GM23338 (cell line): ENCODE results near the gene HDAC11. TPM values are rescaled to one million over a fixed set of nuclear protein-coding genes. Genes with fewer than 3 reads are reported as not detected.
"Not testable (repeated sequence)": the region's sequence is repeated elsewhere in the genome, so short reads cannot be mapped to it uniquely, and the experiment has no call there.

ENCODE experiments used
- ATAC-seq: fragments of 200-7000 bp; cut with Tn5 transposase; 3 replicates; pipeline ENCODE4 v1.9.1; 2020
- DNase-seq: peaks from one replicate; pipeline ENCODE4 v3.0.0-alpha.2; 2015; ENCODE audit warnings: low spot score
- H2AFZ ChIP-seq: fragments of 200-600 bp; sonication (generic); 2 replicates; pipeline ENCODE4 v1.8.0; 2016; ENCODE audit warnings: antibody characterized with exemption, mild to moderate bottlenecking, moderate library complexity
- H3F3A ChIP-seq: fragments of 200-600 bp; sonication (generic); replicated peaks from 2 replicates; pipeline ENCODE4 v1.8.0; 2017; ENCODE audit warnings: antibody characterized with exemption, mixed run types, low read depth
- H3K27ac ChIP-seq: fragments of 200-600 bp; sonication (generic); 2 replicates; pipeline ENCODE4 v1.6.1; 2016; ENCODE audit warnings: low read depth
- H3K27me3 ChIP-seq: fragments of 200-600 bp; sonication (generic); 2 replicates; pipeline ENCODE4 v1.8.0; 2016; ENCODE audit warnings: mild to moderate bottlenecking, mixed run types, moderate library complexity; ENCODE audit not compliant: insufficient read depth
- H3K36me3 ChIP-seq: fragments of 200-600 bp; sonication (generic); 2 replicates; pipeline ENCODE4 v1.8.0; 2016; ENCODE audit warnings: mild to moderate bottlenecking; ENCODE audit not compliant: insufficient read depth
- H3K4me1 ChIP-seq: fragments of 200-600 bp; sonication (generic); 2 replicates; pipeline ENCODE4 v1.8.0; 2016; ENCODE audit warnings: mild to moderate bottlenecking, moderate library complexity; ENCODE audit not compliant: insufficient read depth
- H3K4me2 ChIP-seq: fragments of 200-600 bp; sonication (generic); 2 replicates; pipeline ENCODE4 v1.7.1; 2017; ENCODE audit warnings: mixed run types
- H3K4me3 ChIP-seq: fragments of 200-600 bp; sonication (generic); 2 replicates; pipeline ENCODE4 v1.6.1; 2016; ENCODE audit warnings: mixed run types
- H3K79me2 ChIP-seq: fragments of 200-600 bp; sonication (generic); replicated peaks from 2 replicates; pipeline ENCODE4 v1.8.0; 2017; ENCODE audit warnings: mild to moderate bottlenecking; ENCODE audit not compliant: insufficient read depth
- H3K9me2 ChIP-seq: fragments of 200-600 bp; sonication (generic); 2 replicates; pipeline ENCODE4 v1.8.0; 2017; ENCODE audit not compliant: insufficient read depth
- H4K20me1 ChIP-seq: fragments of 200-600 bp; sonication (generic); replicated peaks from 2 replicates; pipeline ENCODE4 v1.8.0; 2017; ENCODE audit warnings: mild to moderate bottlenecking; ENCODE audit not compliant: insufficient read depth
- H3K27ac Mint-ChIP-seq: 2 replicates; pipeline ENCODE4 v1.8.0; 2020; ENCODE audit warnings: inconsistent platforms, mild to moderate bottlenecking, moderate library complexity, mixed read lengths
- H3K27me3 Mint-ChIP-seq: 3 replicates; pipeline ENCODE4 v1.8.0; 2022; ENCODE audit warnings: low read depth, mild to moderate bottlenecking, moderate library complexity, mixed read lengths, inconsistent platforms; ENCODE audit not compliant: insufficient read depth, poor library complexity
- H3K36me3 Mint-ChIP-seq: 3 replicates; pipeline ENCODE4 v1.8.0; 2021; ENCODE audit warnings: low read depth, mild to moderate bottlenecking, inconsistent platforms, moderate library complexity, mixed read lengths
- H3K4me1 Mint-ChIP-seq: 3 replicates; pipeline ENCODE4 v1.8.0; 2020; ENCODE audit warnings: mild to moderate bottlenecking, inconsistent platforms, mixed read lengths
- H3K4me3 Mint-ChIP-seq: 3 replicates; pipeline ENCODE4 v1.8.0; 2021; ENCODE audit warnings: moderate library complexity, mild to moderate bottlenecking, inconsistent platforms, mixed read lengths
- H3K9me3 Mint-ChIP-seq: 3 replicates; pipeline ENCODE4 v1.8.0; 2020; ENCODE audit warnings: moderate library complexity, mild to moderate bottlenecking, inconsistent platforms, mixed read lengths
- CTCF ChIP-seq, 2 experiments: fragments of 200-600 bp in 1 of 2; sonication (generic) in 1 of 2; conservative IDR thresholded peaks; 2 replicates each; pipeline versions ENCODE4 v1.5.1 to v1.6.1; 2016 to 2017; ENCODE audit warnings: antibody characterized with exemption in 2 of 2, low read depth in 2 of 2, mild to moderate bottlenecking in 2 of 2, moderate library complexity in 1 of 2
- EZH2 ChIP-seq: fragments of 200-600 bp; sonication (generic); IDR thresholded peaks from one replicate; pipeline ENCODE4 v1.8.0; 2017; ENCODE audit warnings: antibody characterized with exemption, mild to moderate bottlenecking, low read depth; ENCODE audit not compliant: unreplicated experiment
- EZH2phosphoT487 ChIP-seq: fragments of 200-600 bp; sonication (generic); IDR thresholded peaks from one replicate; pipeline ENCODE4 v1.8.1; 2018; ENCODE audit warnings: antibody characterized with exemption; ENCODE audit not compliant: unreplicated experiment
- JUNB ChIP-seq: IDR thresholded peaks from one replicate; pipeline ENCODE4 v1.6.1; 2016; ENCODE audit warnings: antibody characterized with exemption; ENCODE audit not compliant: unreplicated experiment
- NANOG ChIP-seq: IDR thresholded peaks from 2 replicates; pipeline ENCODE4 v1.6.1; 2016; ENCODE audit warnings: antibody characterized with exemption, borderline replicate concordance
- POLR2AphosphoS5 ChIP-seq: IDR thresholded peaks from 2 replicates; pipeline ENCODE4 v1.6.1; 2016; ENCODE audit warnings: antibody characterized with exemption, low read depth
- STAT1 ChIP-seq: IDR thresholded peaks from one replicate; pipeline ENCODE4 v1.6.1; 2016; ENCODE audit warnings: antibody characterized with exemption; ENCODE audit not compliant: unreplicated experiment
- ZNF331 ChIP-seq: fragments of 250-450 bp; sonication (Bioruptor Pico); IDR thresholded peaks from 2 replicates; pipeline ENCODE4 v1.5.0; 2020; ENCODE audit warnings: low read depth, mild to moderate bottlenecking, moderate library complexity
- ZNF462 ChIP-seq: fragments of 250-450 bp; sonication (Bioruptor Pico); IDR thresholded peaks from 2 replicates; pipeline ENCODE4 v1.5.0; 2020; ENCODE audit warnings: mild to moderate bottlenecking, moderate library complexity
- polyA plus RNA-seq: library from polyadenylated mRNA; unstranded; fragments of >200 nt; fragmentation: Nextera tagmentation; extraction: Ambion mirVana; gene quantifications from 2 replicates; pipeline ENCODE4 v1.2.1, GENCODE V29; 2016
- total RNA-seq: library from RNA; depleted of rRNA; stranded (reverse); fragments of >200 nt; shearing (Covaris generic); gene quantifications from 2 replicates; pipeline ENCODE4 v1.2.3, GENCODE V29; 2014

The HDAC11 gene
- total and polyA plus RNA-seq, 2 experiments from 2014 or later, result 5.4 to 15.8 TPM

GRCh38 chr3:13483988-13484695 is 4.0 kb downstream of the HDAC11 start (continued):
- TF ChIP-seq ZNF462, result no peak

GRCh38 chr3:13484851-13485590 is 4.9 kb downstream of the HDAC11 start:
- H3K4me3 Mint-ChIP-seq, result no peak overlapping the region
- H3K27ac Mint-ChIP-seq, result peak overlapping the region; percentile 83; the same call in 1 of the 2 replicates
- no peaks in the 10 kb centered on the region for H3K9me3 Mint-ChIP-seq
- peaks cover 21% of the 10 kb centered on the region for H3K27me3 Mint-ChIP-seq
- H3K4me1 Mint-ChIP-seq, result peaks cover 20% of the 10 kb centered on the region
- H3K36me3 Mint-ChIP-seq, result peaks cover 8% of the 10 kb centered on the region; the same call in 1 of the 3 replicates
- Histone ChIP-seq H3F3A (peaks cover 7% of the 10 kb centered on the region; the same call in 1 of the 2 replicates), H2AFZ (no peak overlapping the region), H3K4me1 (peaks cover 3% of the 10 kb centered on the region; the same call in 1 of the 2 replicates), H3K9me2 (no peaks in the 10 kb centered on the region), H3K4me3 (no peak overlapping the region), H3K27ac (no peak overlapping the region), H3K79me2 (no peaks in the 10 kb centered on the region), H4K20me1 (no peaks in the 10 kb centered on the region), H3K4me2 (no peak overlapping the region), H3K27me3 (no peaks in the 10 kb centered on the region), H3K36me3 (no peaks in the 10 kb centered on the region)
- TF ChIP-seq EZH2phosphoT487 (no peak), JUNB (no peak), STAT1 (no peak), CTCF (conservative IDR thresholded peaks at IDR 0.05; ENCODE audit: low read depth in 2 of 2) (no peak), ZNF331 (CRISPR knock-in tag) (no peak), NANOG (no peak), EZH2 (no peak), POLR2AphosphoS5 (no peak)
- ATAC-seq (no peak), DNase-seq (no peak)

GRCh38 chr3:13485630-13486562 is 5.8 kb downstream of the HDAC11 start:
- not testable (repeated sequence) for H3K36me3 Mint-ChIP-seq, H4K20me1 ChIP-seq, H3K9me2 ChIP-seq, H3K36me3 ChIP-seq, H2AFZ ChIP-seq, H3K27ac ChIP-seq, H3K9me3 Mint-ChIP-seq, H3K4me2 ChIP-seq, H3K27me3 ChIP-seq, H3K4me3 Mint-ChIP-seq, DNase-seq, ATAC-seq, H3K4me3 ChIP-seq, H3K4me1 ChIP-seq, H3K79me2 ChIP-seq, H3K27ac Mint-ChIP-seq, H3F3A ChIP-seq
- Mint-ChIP-seq H3K27me3 (peaks cover 17% of the 10 kb centered on the region), H3K4me1 (peaks cover 16% of the 10 kb centered on the region)
